ENCODE data around the gene WDR77.

The WDR77 gene

GRCh38 chr1:111484391-111485026 is 35.5 kb upstream of the WDR77 start:
- Histone ChIP-seq H3K4me2 (ENCODE audit: low read depth, low read length, poor library complexity, severe bottlenecking) (no peak overlapping the region), H3K27me3 (ENCODE audit: insufficient read depth, low read length, poor library complexity, severe bottlenecking) (no peaks in the 10 kb centered on the region), H3F3A (ENCODE audit: low read depth) (no peaks in the 10 kb centered on the region), H3K79me2 (ENCODE audit: insufficient read depth, low read length) (no peaks in the 10 kb centered on the region), H3K36me3 (ENCODE audit: insufficient read depth, low read length) (no peaks in the 10 kb centered on the region), H3K4me3 (ENCODE audit: low read length, poor library complexity, severe bottlenecking) (no peak overlapping the region), H3K9me3 (ENCODE audit: insufficient read depth, low read depth, low read length) (no peaks in the 10 kb centered on the region), H3K9ac (ENCODE audit: low read depth, low read length, poor library complexity, severe bottlenecking) (no peak overlapping the region), H2AFZ (ENCODE audit: low read length) (no peak overlapping the region), H4K20me1 (ENCODE audit: insufficient read depth, low read length, poor library complexity, severe bottlenecking) (no peaks in the 10 kb centered on the region), H3K4me1 (ENCODE audit: insufficient read depth, low read length, poor library complexity, severe bottlenecking) (peaks cover 5% of the 10 kb centered on the region), H3K9me2 (replicated peaks; ENCODE audit: low read depth, low read length) (no peaks in the 10 kb centered on the region)
- no peak for TF ChIP-seq EZH2phosphoT487 (IDR thresholded peaks at IDR 0.05; ENCODE audit: borderline replicate concordance)
- no peak for TF ChIP-seq CTCF (conservative IDR thresholded peaks at IDR 0.05; ENCODE audit: low read length)

- H3K4me3 ChIP-seq (ENCODE audit: low read length, poor library complexity, severe bottlenecking) = no peak overlapping the region
- H3K9ac ChIP-seq (ENCODE audit: low read depth, low read length, poor library complexity, severe bottlenecking) = no peak overlapping the region
- no peaks in the 10 kb centered on the region for H3K36me3 ChIP-seq (ENCODE audit: insufficient read depth, low read length)
- H3K9me3 ChIP-seq (ENCODE audit: insufficient read depth, low read depth, low read length) = no peaks in the 10 kb centered on the region
- H3F3A ChIP-seq (ENCODE audit: low read depth) = no peaks in the 10 kb centered on the region
- no peak overlapping the region for H3K4me2 ChIP-seq (ENCODE audit: low read depth, low read length, poor library complexity, severe bottlenecking)
- no peaks in the 10 kb centered on the region for H3K27me3 ChIP-seq (ENCODE audit: insufficient read depth, low read length, poor library complexity, severe bottlenecking)
- no peaks in the 10 kb centered on the region for H4K20me1 ChIP-seq (ENCODE audit: insufficient read depth, low read length, poor library complexity, severe bottlenecking)
- TF ChIP-seq CTCF (conservative IDR thresholded peaks at IDR 0.05; ENCODE audit: low read length) (no peak), EZH2phosphoT487 (IDR thresholded peaks at IDR 0.05; ENCODE audit: borderline replicate concordance) (no peak)
- H3K79me2 ChIP-seq (ENCODE audit: insufficient read depth, low read length) = no peaks in the 10 kb centered on the region
- no peaks in the 10 kb centered on the region for H3K9me2 ChIP-seq (replicated peaks; ENCODE audit: low read depth, low read length)
- no peak overlapping the region for H2AFZ ChIP-seq (ENCODE audit: low read length)
- H3K4me1 ChIP-seq (ENCODE audit: insufficient read depth, low read length, poor library complexity, severe bottlenecking) = peaks cover 5% of the 10 kb centered on the region
Observed at GRCh38 chr1:111483876-111484275, 34.8 kb upstream of the WDR77 start.

- Histone ChIP-seq H3K4me3 (ENCODE audit: low read length, poor library complexity, severe bottlenecking) (no peak overlapping the region), H3K4me2 (ENCODE audit: low read depth, low read length, poor library complexity, severe bottlenecking) (no peak overlapping the region)
- no peak for TF ChIP-seq CTCF (conservative IDR thresholded peaks at IDR 0.05; ENCODE audit: low read length)
- TF ChIP-seq EZH2phosphoT487 (IDR thresholded peaks at IDR 0.05; ENCODE audit: borderline replicate concordance) = no peak
Observed at GRCh38 chr1:111483166-111483565, 34.1 kb upstream of the WDR77 start.

More at GRCh38 chr1:111483166-111483565, 34.1 kb upstream of the WDR77 start:
- no peaks in the 10 kb centered on the region for H3K9me3 ChIP-seq (ENCODE audit: insufficient read depth, low read depth, low read length)
- no peaks in the 10 kb centered on the region for H3K27me3 ChIP-seq (ENCODE audit: insufficient read depth, low read length, poor library complexity, severe bottlenecking)
- no peaks in the 10 kb centered on the region for H3F3A ChIP-seq (ENCODE audit: low read depth)
- no peaks in the 10 kb centered on the region for H3K36me3 ChIP-seq (ENCODE audit: insufficient read depth, low read length)
- H3K79me2 ChIP-seq (ENCODE audit: insufficient read depth, low read length) = no peaks in the 10 kb centered on the region
- peaks cover 9% of the 10 kb centered on the region for H3K4me1 ChIP-seq (ENCODE audit: insufficient read depth, low read length, poor library complexity, severe bottlenecking)
- no peak overlapping the region for H3K9ac ChIP-seq (ENCODE audit: low read depth, low read length, poor library complexity, severe bottlenecking)
- no peak overlapping the region for H2AFZ ChIP-seq (ENCODE audit: low read length)
- no peaks in the 10 kb centered on the region for H4K20me1 ChIP-seq (ENCODE audit: insufficient read depth, low read length, poor library complexity, severe bottlenecking)
- no peaks in the 10 kb centered on the region for H3K9me2 ChIP-seq (replicated peaks; ENCODE audit: low read depth, low read length)
